HepG2 (cell line): ENCODE results near the gene USP2. TPM values are rescaled to one million over a fixed set of nuclear protein-coding genes. Genes with fewer than 3 reads are reported as not detected.
A peak's percentile ranks its signal among the peaks of the same experiment; 100 is the strongest.

Source experiments
- LCORL ChIP-seq, 2 experiments: fragments of 450-650 bp in 1 of 2; sonication (generic) in 1 of 2; formaldehyde crosslinking in 1 of 2; IDR thresholded peaks; 2 replicates each; pipeline versions ENCODE4 v1.5.0 to v1.6.1; 2017 to 2020; ENCODE audit warnings: antibody characterized with exemption in 1 of 2, missing genetic modification reagents in 1 of 2
- NFE2L1 ChIP-seq: sonication (generic); formaldehyde crosslinking; IDR thresholded peaks from 2 replicates; pipeline ENCODE4 v1.4.0; 2020; ENCODE audit warnings: missing genetic modification reagents, mild to moderate bottlenecking, borderline replicate concordance
- PAX8 ChIP-seq: sonication (generic); formaldehyde crosslinking; IDR thresholded peaks from 2 replicates; pipeline ENCODE4 v1.8.0; 2022; ENCODE audit warnings: mild to moderate bottlenecking, missing genetic modification reagents, borderline replicate concordance
- REL ChIP-seq: sonication (generic); formaldehyde crosslinking; conservative IDR thresholded peaks from 2 replicates; pipeline ENCODE4 v1.8.0; 2022; ENCODE audit warnings: mild to moderate bottlenecking, missing genetic modification reagents, moderate library complexity
- ZBTB26 ChIP-seq: IDR thresholded peaks from 2 replicates; pipeline ENCODE4 v1.6.1; 2016; ENCODE audit warnings: missing compliant biosample characterization, missing genetic modification reagents, borderline replicate concordance
- ZNF33A ChIP-seq: sonication (generic); formaldehyde crosslinking; IDR thresholded peaks from 2 replicates; pipeline ENCODE4 v1.5.1; 2020; ENCODE audit warnings: missing genetic modification reagents, mild to moderate bottlenecking, moderate library complexity, borderline replicate concordance
- ZNF562 ChIP-seq: sonication (generic); formaldehyde crosslinking; IDR thresholded peaks from 2 replicates; pipeline ENCODE4 v1.8.0; 2022; ENCODE audit warnings: missing genetic modification reagents, borderline replicate concordance
- ZNF605 ChIP-seq: sonication (generic); formaldehyde crosslinking; IDR thresholded peaks from 2 replicates; pipeline ENCODE4 v1.8.0; 2022; ENCODE audit warnings: mild to moderate bottlenecking, missing genetic modification reagents
- ZNF616 ChIP-seq: sonication (generic); formaldehyde crosslinking; IDR thresholded peaks from 2 replicates; pipeline ENCODE4 v1.5.0; 2020; ENCODE audit warnings: low read depth, mild to moderate bottlenecking, missing genetic modification reagents
- ZNF670 ChIP-seq: sonication (generic); formaldehyde crosslinking; IDR thresholded peaks from 2 replicates; pipeline ENCODE4 v1.8.0; 2022; ENCODE audit warnings: mild to moderate bottlenecking, missing genetic modification reagents, borderline replicate concordance
- ZNF678 ChIP-seq: sonication (generic); formaldehyde crosslinking; IDR thresholded peaks from 2 replicates; pipeline ENCODE4 v1.4.0; 2020; ENCODE audit warnings: mild to moderate bottlenecking, missing genetic modification reagents
- polyA plus RNA-seq, 8 experiments: library from polyadenylated mRNA; depleted of rRNA in 3 of 8; stranded (reverse) in 7 of 8; unstranded in 1 of 8; fragments of >200 nt; fragmentation: Illumina TruSeq in 4 of 8; extraction: Trizol in 4 of 8; gene quantifications; 2 replicates each; pipeline versions ENCODE4 v1.2.1 to v1.2.3, GENCODE V29; 2011 to 2016; ENCODE audit warnings: low read depth in 4 of 8, missing spikeins in 1 of 8, mixed read lengths in 1 of 8; ENCODE audit not compliant: insufficient read depth in 1 of 8
- total RNA-seq, 5 experiments: library from RNA; depleted of rRNA; stranded (reverse); fragments of >200 nt; fragmentation: Illumina TruSeq; extraction: Trizol; gene quantifications; 2 replicates each; pipeline ENCODE4 v1.2.3, GENCODE V29; 2016; ENCODE audit warnings: low read depth in 1 of 5
- TF ChIP-seq, protein P1 (sequence below): sonication (generic); formaldehyde crosslinking; IDR thresholded peaks from 2 replicates; pipeline ENCODE4 v1.4.0; 2020; ENCODE audit warnings: missing genetic modification reagents, borderline replicate concordance
- TF ChIP-seq, protein P2 (sequence below): sonication (generic); formaldehyde crosslinking; IDR thresholded peaks from 2 replicates; pipeline ENCODE4 v1.4.0; 2020; ENCODE audit warnings: missing genetic modification reagents, borderline replicate concordance
- TF ChIP-seq, protein P3 (sequence below): sonication (generic); formaldehyde crosslinking; IDR thresholded peaks from 2 replicates; pipeline ENCODE4 v1.5.0; 2020; ENCODE audit warnings: missing genetic modification reagents
- TF ChIP-seq, protein P4 (sequence below): sonication (generic); formaldehyde crosslinking; IDR thresholded peaks from 2 replicates; pipeline ENCODE4 v1.5.1; 2020; ENCODE audit warnings: missing genetic modification reagents, mild to moderate bottlenecking, borderline replicate concordance

The USP2 gene
- total and polyA plus RNA-seq, 2 of the 13 experiments (the other 11 are each of a cell fraction or from before 2014, with no cell fraction given): 2.5 to 6.0 TPM

DNA sequence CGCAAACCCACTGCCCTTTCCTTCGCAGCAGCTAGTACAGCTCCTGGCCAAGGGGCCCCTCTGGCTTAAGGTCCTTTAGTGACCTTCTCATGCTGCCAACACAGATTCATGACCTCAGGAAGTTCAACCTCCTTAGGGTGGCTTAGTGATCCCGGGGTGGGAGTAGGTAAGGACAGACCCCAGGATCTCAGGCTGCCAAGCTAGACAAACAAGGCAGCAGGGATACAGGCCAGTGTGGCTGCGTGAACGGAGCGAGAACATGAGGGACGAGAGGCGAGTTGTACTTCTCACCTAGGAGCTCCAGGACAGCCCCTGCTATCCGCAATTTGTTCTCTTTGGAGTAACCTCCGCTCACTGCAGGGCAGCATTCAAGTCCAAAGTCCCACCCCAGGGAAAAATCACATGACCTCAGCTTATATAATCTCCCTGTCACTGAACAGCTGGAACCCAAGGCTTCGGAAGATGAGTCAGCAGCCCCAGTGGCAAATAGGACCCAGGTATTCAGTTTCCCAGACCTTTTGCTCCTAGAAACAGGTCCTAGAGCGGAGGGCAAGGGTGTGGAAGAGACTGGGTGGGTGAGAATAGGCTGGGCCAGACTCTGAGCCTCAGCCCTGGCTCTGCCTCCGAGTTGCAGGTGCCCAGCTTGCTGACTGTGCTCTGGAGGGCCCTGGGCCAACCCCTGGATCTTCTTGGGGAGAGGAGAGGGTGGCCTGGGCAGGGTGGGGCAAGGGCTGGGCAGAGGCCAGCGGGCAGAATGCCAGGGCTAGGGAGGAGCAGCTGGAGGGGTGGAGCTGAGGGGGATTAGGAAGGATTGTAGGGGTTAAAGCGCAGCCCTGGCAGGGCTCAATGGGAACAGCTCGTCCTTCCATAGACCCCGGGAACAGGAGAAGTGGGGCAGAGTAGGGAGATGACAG is 13.1 kb downstream of the USP2 start (continued):
- TF ChIP-seq ZNF605 (CRISPR knock-in tag): peak; percentile 59; the same call in 1 of the 2 replicates
- TF ChIP-seq LCORL (IDR thresholded peaks at IDR 0.05): 0 out of 2 replicates have a peak, but pooled peaks have one; percentile 20
- TF ChIP-seq LCORL (CRISPR knock-in tag; IDR thresholded peaks at IDR 0.05): peak; percentile 81
- TF ChIP-seq REL (CRISPR knock-in tag): no peak
- TF ChIP-seq ZNF562 (CRISPR knock-in tag): no peak
- 0 out of 2 replicates have a peak, but pooled peaks have one; percentile 41 for TF ChIP-seq ZNF670 (CRISPR knock-in tag)
- TF ChIP-seq, protein P1, sequence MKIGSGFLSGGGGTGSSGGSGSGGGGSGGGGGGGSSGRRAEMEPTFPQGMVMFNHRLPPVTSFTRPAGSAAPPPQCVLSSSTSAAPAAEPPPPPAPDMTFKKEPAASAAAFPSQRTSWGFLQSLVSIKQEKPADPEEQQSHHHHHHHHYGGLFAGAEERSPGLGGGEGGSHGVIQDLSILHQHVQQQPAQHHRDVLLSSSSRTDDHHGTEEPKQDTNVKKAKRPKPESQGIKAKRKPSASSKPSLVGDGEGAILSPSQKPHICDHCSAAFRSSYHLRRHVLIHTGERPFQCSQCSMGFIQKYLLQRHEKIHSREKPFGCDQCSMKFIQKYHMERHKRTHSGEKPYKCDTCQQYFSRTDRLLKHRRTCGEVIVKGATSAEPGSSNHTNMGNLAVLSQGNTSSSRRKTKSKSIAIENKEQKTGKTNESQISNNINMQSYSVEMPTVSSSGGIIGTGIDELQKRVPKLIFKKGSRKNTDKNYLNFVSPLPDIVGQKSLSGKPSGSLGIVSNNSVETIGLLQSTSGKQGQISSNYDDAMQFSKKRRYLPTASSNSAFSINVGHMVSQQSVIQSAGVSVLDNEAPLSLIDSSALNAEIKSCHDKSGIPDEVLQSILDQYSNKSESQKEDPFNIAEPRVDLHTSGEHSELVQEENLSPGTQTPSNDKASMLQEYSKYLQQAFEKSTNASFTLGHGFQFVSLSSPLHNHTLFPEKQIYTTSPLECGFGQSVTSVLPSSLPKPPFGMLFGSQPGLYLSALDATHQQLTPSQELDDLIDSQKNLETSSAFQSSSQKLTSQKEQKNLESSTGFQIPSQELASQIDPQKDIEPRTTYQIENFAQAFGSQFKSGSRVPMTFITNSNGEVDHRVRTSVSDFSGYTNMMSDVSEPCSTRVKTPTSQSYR (CRISPR knock-in tag): no peak
- TF ChIP-seq, protein P2, sequence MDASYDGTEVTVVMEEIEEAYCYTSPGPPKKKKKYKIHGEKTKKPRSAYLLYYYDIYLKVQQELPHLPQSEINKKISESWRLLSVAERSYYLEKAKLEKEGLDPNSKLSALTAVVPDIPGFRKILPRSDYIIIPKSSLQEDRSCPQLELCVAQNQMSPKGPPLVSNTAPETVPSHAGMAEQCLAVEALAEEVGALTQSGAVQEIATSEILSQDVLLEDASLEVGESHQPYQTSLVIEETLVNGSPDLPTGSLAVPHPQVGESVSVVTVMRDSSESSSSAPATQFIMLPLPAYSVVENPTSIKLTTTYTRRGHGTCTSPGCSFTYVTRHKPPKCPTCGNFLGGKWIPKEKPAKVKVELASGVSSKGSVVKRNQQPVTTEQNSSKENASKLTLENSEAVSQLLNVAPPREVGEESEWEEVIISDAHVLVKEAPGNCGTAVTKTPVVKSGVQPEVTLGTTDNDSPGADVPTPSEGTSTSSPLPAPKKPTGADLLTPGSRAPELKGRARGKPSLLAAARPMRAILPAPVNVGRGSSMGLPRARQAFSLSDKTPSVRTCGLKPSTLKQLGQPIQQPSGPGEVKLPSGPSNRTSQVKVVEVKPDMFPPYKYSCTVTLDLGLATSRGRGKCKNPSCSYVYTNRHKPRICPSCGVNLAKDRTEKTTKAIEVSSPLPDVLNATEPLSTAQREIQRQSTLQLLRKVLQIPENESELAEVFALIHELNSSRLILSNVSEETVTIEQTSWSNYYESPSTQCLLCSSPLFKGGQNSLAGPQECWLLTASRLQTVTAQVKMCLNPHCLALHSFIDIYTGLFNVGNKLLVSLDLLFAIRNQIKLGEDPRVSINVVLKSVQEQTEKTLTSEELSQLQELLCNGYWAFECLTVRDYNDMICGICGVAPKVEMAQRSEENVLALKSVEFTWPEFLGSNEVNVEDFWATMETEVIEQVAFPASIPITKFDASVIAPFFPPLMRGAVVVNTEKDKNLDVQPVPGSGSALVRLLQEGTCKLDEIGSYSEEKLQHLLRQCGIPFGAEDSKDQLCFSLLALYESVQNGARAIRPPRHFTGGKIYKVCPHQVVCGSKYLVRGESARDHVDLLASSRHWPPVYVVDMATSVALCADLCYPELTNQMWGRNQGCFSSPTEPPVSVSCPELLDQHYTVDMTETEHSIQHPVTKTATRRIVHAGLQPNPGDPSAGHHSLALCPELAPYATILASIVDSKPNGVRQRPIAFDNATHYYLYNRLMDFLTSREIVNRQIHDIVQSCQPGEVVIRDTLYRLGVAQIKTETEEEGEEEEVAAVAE (CRISPR knock-in tag): peak; percentile 75; the same call in 1 of the 2 replicates
- TF ChIP-seq, protein P3, sequence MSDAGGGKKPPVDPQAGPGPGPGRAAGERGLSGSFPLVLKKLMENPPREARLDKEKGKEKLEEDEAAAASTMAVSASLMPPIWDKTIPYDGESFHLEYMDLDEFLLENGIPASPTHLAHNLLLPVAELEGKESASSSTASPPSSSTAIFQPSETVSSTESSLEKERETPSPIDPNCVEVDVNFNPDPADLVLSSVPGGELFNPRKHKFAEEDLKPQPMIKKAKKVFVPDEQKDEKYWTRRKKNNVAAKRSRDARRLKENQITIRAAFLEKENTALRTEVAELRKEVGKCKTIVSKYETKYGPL (CRISPR knock-in tag): peak; percentile 96
- TF ChIP-seq ZNF616 (CRISPR knock-in tag): no peak
- TF ChIP-seq, protein P4, sequence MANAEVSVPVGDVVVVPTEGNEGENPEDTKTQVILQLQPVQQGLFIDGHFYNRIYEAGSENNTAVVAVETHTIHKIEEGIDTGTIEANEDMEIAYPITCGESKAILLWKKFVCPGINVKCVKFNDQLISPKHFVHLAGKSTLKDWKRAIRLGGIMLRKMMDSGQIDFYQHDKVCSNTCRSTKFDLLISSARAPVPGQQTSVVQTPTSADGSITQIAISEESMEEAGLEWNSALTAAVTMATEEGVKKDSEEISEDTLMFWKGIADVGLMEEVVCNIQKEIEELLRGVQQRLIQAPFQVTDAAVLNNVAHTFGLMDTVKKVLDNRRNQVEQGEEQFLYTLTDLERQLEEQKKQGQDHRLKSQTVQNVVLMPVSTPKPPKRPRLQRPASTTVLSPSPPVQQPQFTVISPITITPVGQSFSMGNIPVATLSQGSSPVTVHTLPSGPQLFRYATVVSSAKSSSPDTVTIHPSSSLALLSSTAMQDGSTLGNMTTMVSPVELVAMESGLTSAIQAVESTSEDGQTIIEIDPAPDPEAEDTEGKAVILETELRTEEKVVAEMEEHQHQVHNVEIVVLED (CRISPR knock-in tag): peak; percentile 13; the same call in 1 of the 2 replicates
- TF ChIP-seq ZNF678 (CRISPR knock-in tag): 0 out of 2 replicates have a peak, but pooled peaks have one; percentile 50
- no peak for TF ChIP-seq ZNF33A (CRISPR knock-in tag)
- TF ChIP-seq PAX8 (CRISPR knock-in tag): no peak
- TF ChIP-seq ZBTB26 (CRISPR knock-in tag): peak; percentile 50; the same call in 1 of the 2 replicates
- TF ChIP-seq NFE2L1 (CRISPR knock-in tag): 0 out of 2 replicates have a peak, but pooled peaks have one; percentile 89
